ENCODE measurements around the gene TSPAN18.

DNA sequence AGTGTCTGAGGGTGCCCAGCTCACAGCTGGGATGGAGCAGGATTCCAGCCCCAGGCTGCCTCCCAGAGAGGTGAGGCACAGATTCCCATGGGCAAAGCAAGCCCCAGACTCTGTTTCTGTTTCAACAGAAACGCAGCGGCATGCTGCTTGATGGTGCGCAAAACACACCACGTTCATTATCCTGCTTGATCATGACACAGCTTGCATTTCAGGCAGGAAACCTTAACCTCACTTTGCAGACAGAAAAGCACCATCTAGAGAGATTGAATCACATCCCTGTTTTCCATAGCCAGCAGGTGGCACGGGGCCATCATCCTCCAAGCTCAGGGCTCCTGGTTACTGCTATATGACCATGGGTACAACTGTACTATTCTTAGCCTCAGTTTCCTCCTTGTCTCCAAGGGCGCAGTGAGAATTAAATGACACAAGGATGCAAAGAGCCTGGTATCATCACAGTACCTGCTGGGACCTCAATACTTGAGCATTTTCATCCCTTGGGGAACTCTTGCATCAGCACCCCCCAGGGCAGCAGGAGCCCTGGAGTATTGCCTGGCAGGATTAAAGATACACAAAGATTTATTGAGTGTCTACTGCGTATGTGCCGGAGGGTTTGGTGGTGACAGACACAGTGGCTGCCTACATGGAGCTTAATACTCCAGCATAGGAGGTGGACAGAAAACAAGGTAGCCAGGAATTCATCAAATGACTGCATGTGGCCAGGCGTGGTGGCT lies 113.9 kb downstream of the TSPAN18 start:
- TF ChIP-seq POLR2A (IDR thresholded peaks at IDR 0.05; ENCODE audit: low read depth, low read length) = no peak
- no peak for TF ChIP-seq POLR2AphosphoS5 (IDR thresholded peaks at IDR 0.05; ENCODE audit: low read depth, low read length)
